Esophagus muscularis mucosa (tissue), 3 donors: ENCODE results near the gene ESYT2.

Experiments
- CTCF ChIP-seq, 3 experiments: fragments of 200-600 bp in 2 of 3; fragments of 450-650 bp in 1 of 3; sonication (generic) in 2 of 3; IDR thresholded peaks; one replicate each; pipeline ENCODE4 v1.5.1; 2017 to 2019; ENCODE audit warnings: antibody characterized with exemption in 3 of 3, mild to moderate bottlenecking in 2 of 3, moderate library complexity in 1 of 3
- POLR2A ChIP-seq: fragments of 450-650 bp; IDR thresholded peaks from one replicate; pipeline ENCODE4 v1.6.1; 2017; ENCODE audit warnings: antibody characterized with exemption, moderate library complexity, mild to moderate bottlenecking, low read depth

GRCh38 chr7:158782761-158783401, 46.4 kb downstream of the ESYT2 start:
- TF ChIP-seq CTCF (IDR thresholded peaks at IDR 0.05) (peak; percentile 52 to 70 (median 68)), POLR2A (no peak)
